Transverse colon (tissue), 4 donors: ENCODE measurements around the gene WDR35. TPM values are rescaled to one million over a fixed set of nuclear protein-coding genes. Genes with fewer than 3 reads are reported as not detected.

Experiments
- DNase-seq: peaks from one replicate; pipeline ENCODE4 v3.0.0-alpha.2; 2019
- H3K27ac ChIP-seq, 4 donors: fragments of 200-600 bp; sonication (generic); 2 replicates each; pipeline ENCODE4 v1.5.1; 2016 to 2018; ENCODE audit warnings: inconsistent platforms in 4 of 4
- H3K27me3 ChIP-seq: fragments of 200-600 bp; sonication (generic); 2 replicates; pipeline ENCODE4 v1.5.1; 2017; ENCODE audit warnings: inconsistent platforms
- H3K36me3 ChIP-seq, 4 donors: fragments of 200-600 bp; sonication (generic); 2 replicates each; pipeline ENCODE4 v1.5.1; 2017 to 2019; ENCODE audit warnings: inconsistent platforms in 4 of 4
- H3K4me1 ChIP-seq, 4 donors: fragments of 200-600 bp; sonication (generic); 2 replicates each; pipeline ENCODE4 v1.5.1; 2017 to 2020; ENCODE audit warnings: inconsistent platforms in 4 of 4
- H3K4me3 ChIP-seq, 4 donors: fragments of 200-600 bp; sonication (generic); 1 replicate in 1 of 4; 2 replicates in 3 of 4; pipeline versions ENCODE4 v1.5.1 to v1.6.1; 2017 to 2019; ENCODE audit warnings: inconsistent platforms in 4 of 4
- H3K9me3 ChIP-seq, 2 donors: fragments of 200-600 bp; sonication (generic); 2 replicates each; pipeline ENCODE4 v1.5.1; 2017 to 2019; ENCODE audit warnings: inconsistent platforms in 2 of 2
- CTCF ChIP-seq, 5 experiments: fragments of 200-600 bp in 3 of 5; fragments of 450-650 bp in 2 of 5; sonication (generic) in 3 of 5; IDR thresholded peaks; 1 replicate in 2 of 5; 2 replicates in 3 of 5; pipeline ENCODE4 v1.5.1; 2016 to 2017; ENCODE audit warnings: antibody characterized with exemption in 5 of 5, inconsistent platforms in 3 of 5, mild to moderate bottlenecking in 2 of 5, moderate library complexity in 1 of 5
- EP300 ChIP-seq: sonication (generic); formaldehyde crosslinking; IDR thresholded peaks from one replicate; pipeline ENCODE4 v1.6.1; 2017; ENCODE audit warnings: antibody characterized with exemption, low read depth
- POLR2A ChIP-seq: fragments of 450-650 bp; IDR thresholded peaks from one replicate; pipeline ENCODE4 v1.6.1; 2016; ENCODE audit warnings: antibody characterized with exemption, mild to moderate bottlenecking, moderate library complexity
- POLR2AphosphoS5 ChIP-seq, 3 donors: sonication (generic); formaldehyde crosslinking; IDR thresholded peaks; one replicate each; pipeline ENCODE4 v1.6.1; 2016; ENCODE audit warnings: antibody characterized with exemption in 3 of 3
- WGBS, 2 donors: methylation state at CpG; one replicate each; pipeline ENCODE4 v1.1.5; 2018; ENCODE audit warnings: low coverage in 1 of 2; 5-methylcytosine and 5-hydroxymethylcytosine counted together
- in situ Hi-C, 4 donors: fragments of 200-750 bp; cut with MboI; loops; one replicate each; pipeline versions ENCODE4 v1.15.0 to v1.15.1; 2017; ENCODE audit warnings: low sequenced_read_pairs in 3 of 4, low pct_ligation_motif_present in 1 of 4, low pct_unique_long_range_greater_than_20kb in 1 of 4
- intact Hi-C: fragments of 100-400 bp; cut with DNase I; formaldehyde crosslinking; loops from one replicate; pipeline ENCODE4 v1.15.1; 2023; ENCODE audit warnings: low total_unique reads
- total RNA-seq, 4 donors: library from RNA; depleted of rRNA; stranded (reverse); fragments of >200 nt; gene quantifications; one replicate each; pipeline ENCODE4 v1.1.0, GENCODE V29; 2016

The WDR35 gene
- total RNA-seq, 4 donors from 2014 or later = 0.37 to 4.8 (median 2.0) TPM

GRCh38 chr2:20011276-20012031, 21.5 kb upstream of the WDR35 start:
- Histone ChIP-seq H3K4me3 (no peak overlapping the region), H3K27me3 (peaks cover 49% of the 10 kb centered on the region), H3K36me3 (no peaks in the 10 kb centered on the region), H3K4me1 (peaks cover 0 to 13% (median 10%) of the 10 kb centered on the region in 4 donors), H3K9me3 (no peaks in the 10 kb centered on the region), H3K27ac (no peak overlapping the region)
- in situ Hi-C loops (loop anchor here in 3 of 4 donors (5.0 to 10.0 kb wide), 2 partner anchors 81 to 83 kb away; no protein-coding TSS in a partner anchor), intact Hi-C loops (no loop called here)
- DNase-seq = no peak
- WGBS, 2 donors = 79 to 85% methylated on average over 4 to 14 of the region's 14 CpGs
- TF ChIP-seq POLR2A (no peak), EP300 (no peak), POLR2AphosphoS5 (IDR thresholded peaks at IDR 0.05) (no peak), CTCF (IDR thresholded peaks at IDR 0.05) (no peak)

GRCh38 chr2:20008703-20009102, 18.8 kb upstream of the WDR35 start:
- Histone ChIP-seq H3K27ac (no peak overlapping the region), H3K4me1 (peaks cover 0 to 13% (median 10%) of the 10 kb centered on the region in 4 donors), H3K36me3 (no peaks in the 10 kb centered on the region), H3K4me3 (no peak overlapping the region), H3K9me3 (no peaks in the 10 kb centered on the region), H3K27me3 (peaks cover 49% of the 10 kb centered on the region)
- no peak for DNase-seq
- in situ Hi-C loops (no loop called here), intact Hi-C loops (no loop called here)
- TF ChIP-seq CTCF (IDR thresholded peaks at IDR 0.05) (no peak), POLR2AphosphoS5 (IDR thresholded peaks at IDR 0.05) (no peak), POLR2A (no peak), EP300 (no peak)
- WGBS, 2 donors = 29 to 61% methylated on average over 1 to 5 of the region's 5 CpGs

- H3K36me3 ChIP-seq = no peaks in the 10 kb centered on the region
- no peak overlapping the region for H3K27ac ChIP-seq
- no peaks in the 10 kb centered on the region for H3K4me1 ChIP-seq
- in situ Hi-C loops = no loop called here
- H3K9me3 ChIP-seq = no peaks in the 10 kb centered on the region
- TF ChIP-seq CTCF (IDR thresholded peaks at IDR 0.05) = no peak
- no peak for TF ChIP-seq POLR2AphosphoS5 (IDR thresholded peaks at IDR 0.05)
- no peak for TF ChIP-seq POLR2A
- TF ChIP-seq EP300 = no peak
- 89% methylated on average over 17 of the region's 17 CpGs; no CpG with 5 or more reads in 1 of the 2 donors for WGBS, 2 donors
- peaks cover 25% of the 10 kb centered on the region for H3K27me3 ChIP-seq
- H3K4me3 ChIP-seq = no peak overlapping the region
- no peak for DNase-seq
- intact Hi-C loops = no loop called here
Observed at GRCh38 chr2:20005891-20006470, 16.1 kb upstream of the WDR35 start.

- Histone ChIP-seq H3K4me1 (no peaks in the 10 kb centered on the region), H3K36me3 (no peaks in the 10 kb centered on the region), H3K27ac (no peak overlapping the region), H3K4me3 (no peak overlapping the region), H3K9me3 (no peaks in the 10 kb centered on the region), H3K27me3 (peaks cover 18% of the 10 kb centered on the region)
- in situ Hi-C loops (no loop called here), intact Hi-C loops (no loop called here)
- DNase-seq = no peak
- no peak for TF ChIP-seq POLR2AphosphoS5 (IDR thresholded peaks at IDR 0.05)
- no peak for TF ChIP-seq POLR2A
- TF ChIP-seq CTCF (IDR thresholded peaks at IDR 0.05) = no peak
- TF ChIP-seq EP300 = no peak
- WGBS, 2 donors = 87 to 94% methylated on average over 6 to 10 of the region's 10 CpGs
Observed at GRCh38 chr2:20005067-20005627, 15.2 kb upstream of the WDR35 start.
